Gastrocnemius medialis (tissue), 4 donors: Measurements from ENCODE around the gene NAAA. TPM values are rescaled to one million over a fixed set of nuclear protein-coding genes. Genes with fewer than 3 reads are reported as not detected.

Experiments used
- ATAC-seq, 2 donors: fragments of 150-250 bp; one replicate each; pipeline ENCODE4 v1.9.1; 2016
- DNase-seq, 2 donors: peaks; one replicate each; pipeline ENCODE4 v3.0.0-alpha.2; 2019
- H3K27ac ChIP-seq, 4 donors: fragments of 200-600 bp; sonication (generic); 1 replicate in 1 of 4; 2 replicates in 3 of 4; pipeline ENCODE4 v1.5.1; 2016 to 2018; ENCODE audit warnings: mild to moderate bottlenecking in 2 of 4, moderate library complexity in 1 of 4
- H3K27me3 ChIP-seq, 3 donors: fragments of 200-600 bp; sonication (generic) in 2 of 3; 1 replicate in 1 of 3; 2 replicates in 2 of 3; pipeline versions ENCODE4 v1.5.1 to v1.6.0; 2016 to 2019; ENCODE audit warnings: mild to moderate bottlenecking in 1 of 3, moderate library complexity in 1 of 3
- H3K36me3 ChIP-seq, 2 donors: fragments of 200-600 bp; sonication (generic) in 1 of 2; one replicate each; pipeline ENCODE4 v1.5.1; 2017 to 2018
- H3K4me1 ChIP-seq, 2 donors: fragments of 200-600 bp; sonication (generic) in 1 of 2; one replicate each; pipeline ENCODE4 v1.5.1; 2016 to 2017; ENCODE audit warnings: mild to moderate bottlenecking in 2 of 2
- H3K4me3 ChIP-seq, 4 donors: fragments of 200-600 bp; sonication (generic) in 3 of 4; 1 replicate in 1 of 4; 2 replicates in 3 of 4; pipeline ENCODE4 v1.5.1; 2016 to 2019; ENCODE audit warnings: mild to moderate bottlenecking in 2 of 4
- H3K9me3 ChIP-seq, 3 donors: fragments of 200-600 bp; sonication (generic) in 2 of 3; 1 replicate in 1 of 3; 2 replicates in 2 of 3; pipeline ENCODE4 v1.5.1; 2016 to 2019
- CTCF ChIP-seq, 5 experiments: fragments of 450-650 bp in 3 of 5; fragments of 200-600 bp in 2 of 5; sonication (generic) in 2 of 5; IDR thresholded peaks in 4 of 5; conservative IDR thresholded peaks in 1 of 5; 1 replicate in 4 of 5; 2 replicates in 1 of 5; pipeline ENCODE4 v1.5.1; 2016 to 2019; ENCODE audit warnings: antibody characterized with exemption in 5 of 5, mild to moderate bottlenecking in 3 of 5, moderate library complexity in 3 of 5
- POLR2A ChIP-seq, 2 donors: fragments of 450-650 bp; IDR thresholded peaks; one replicate each; pipeline ENCODE4 v1.6.1; 2017; ENCODE audit warnings: antibody characterized with exemption in 2 of 2, mild to moderate bottlenecking in 2 of 2, moderate library complexity in 2 of 2
- in situ Hi-C, 4 donors: fragments of 200-750 bp; cut with MboI; loops; one replicate each; pipeline versions ENCODE4 v1.15.0 to v1.8.0; 2017; ENCODE audit warnings: low sequenced_read_pairs in 4 of 4
- intact Hi-C: fragments of 100-400 bp; cut with DNase I; formaldehyde crosslinking; loops from one replicate; pipeline ENCODE4 v1.15.1; 2023; ENCODE audit warnings: low total_unique reads
- total RNA-seq, 4 donors: library from RNA; depleted of rRNA; stranded (reverse); fragments of >200 nt; gene quantifications; one replicate each; pipeline versions ENCODE4 v1.1.0 to v1.2.3, GENCODE V29; 2016

NAAA gene
- total RNA-seq, result 10 to 100 TPM; 18.5 to 69.8 (median 42.3) TPM

DNA sequence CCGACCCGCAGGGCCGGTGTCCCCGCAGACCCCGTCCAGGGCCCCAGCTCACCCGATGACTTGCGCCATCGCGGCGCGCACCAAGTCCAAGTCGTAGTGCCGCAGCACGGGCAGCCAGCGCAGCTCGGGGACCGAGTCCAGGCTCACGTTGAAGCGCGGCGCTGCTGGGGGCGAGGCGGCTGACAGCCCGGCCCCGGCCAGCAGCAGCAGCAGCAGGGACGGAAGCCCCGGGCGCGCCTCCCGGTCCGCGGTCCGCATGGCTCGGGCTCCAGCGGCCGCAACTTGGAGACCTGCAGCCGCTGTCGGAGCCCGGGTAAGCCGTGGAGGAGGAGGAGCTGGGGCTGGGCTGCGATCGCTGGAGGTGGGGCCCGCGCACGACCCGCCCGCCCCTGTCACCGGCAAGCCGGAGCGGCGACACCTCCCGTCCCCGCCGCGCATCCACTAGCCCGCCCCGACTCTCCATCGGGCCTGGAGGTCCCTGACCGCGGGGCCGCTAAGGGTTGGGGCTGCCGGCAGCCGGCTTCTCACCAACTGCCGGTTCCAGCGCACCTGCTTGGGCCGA, at the start of gene NAAA:
NAAA (minus strand) TSS at position 322 of the 562 bp plus-strand sequence; CDS start at position 258, 64 bp downstream.
- TF ChIP-seq CTCF (IDR thresholded peaks at IDR 0.05 in 4 of 5, conservative IDR thresholded peaks at IDR 0.05 in 1 of 5), result peak in 3 of 5 experiments; percentile 27 to 51 (median 44)
- TF ChIP-seq POLR2A (IDR thresholded peaks at IDR 0.05), result peak; percentile 20 to 30
- Histone ChIP-seq H3K27ac (peak within 1 kb of the TSS; percentile 72 to 88 (median 80)), H3K27me3 (no peaks in the 10 kb centered on the region), H3K36me3 (peaks cover 0 to 3% of the 10 kb centered on the region in 2 donors), H3K4me3 (peak within 1 kb of the TSS; percentile 77 to 92 (median 82)), H3K9me3 (no peaks in the 10 kb centered on the region), H3K4me1 (no peaks in the 10 kb centered on the region)
- peak; percentile 27 to 81 for DNase-seq
- peak; percentile 65 to 90 for ATAC-seq
- intact Hi-C loops (loop anchor here (2.0 to 10.0 kb wide), 3 partner anchors 50 to 426 kb away; partner anchors contain the start of genes RCHY1, SDAD1 and THAP6), in situ Hi-C loops (no loop called here)

DNA sequence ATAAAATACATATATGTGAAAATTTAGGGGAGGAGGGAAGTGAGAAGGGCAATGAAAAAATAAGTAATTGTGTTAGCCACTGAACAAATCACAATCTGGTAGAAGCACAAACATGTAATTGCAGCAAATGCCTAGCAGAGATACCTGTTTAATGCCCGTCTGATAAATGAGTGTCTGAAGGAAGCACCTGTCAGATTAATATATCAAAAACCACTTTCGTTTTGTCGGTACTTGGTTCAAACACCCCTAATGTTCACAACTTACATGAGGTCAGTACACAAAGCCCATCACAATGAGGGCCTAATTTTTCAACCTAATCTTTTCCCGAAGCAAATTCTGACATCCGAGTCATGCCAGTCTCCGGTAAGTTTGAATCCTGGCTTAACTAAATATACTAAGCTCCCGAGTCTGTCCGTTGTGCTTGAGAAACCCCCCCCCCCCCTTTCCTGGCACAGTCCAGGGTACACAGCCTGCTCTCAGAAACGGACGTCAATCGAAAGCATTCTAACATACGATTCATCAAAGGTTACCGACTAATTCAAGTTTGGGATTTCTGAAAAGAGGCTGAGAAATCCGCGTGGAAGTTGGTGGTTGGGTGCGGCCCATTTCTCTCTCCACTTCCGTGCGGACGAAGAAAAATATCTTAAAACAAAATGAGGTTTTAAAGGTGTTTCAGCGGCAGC, 49.2 kb upstream of the NAAA start:
- intact Hi-C loops (loop anchor here (1.0 to 5.0 kb wide), 5 partner anchors 49 to 262 kb away; partner anchors contain the start of genes FAM47E, NAAA and NUP54), in situ Hi-C loops (loop anchor here in 1 of 4 donors (5.0 kb wide), 1 partner anchor 77 kb away; no protein-coding TSS in a partner anchor)
- no peak for DNase-seq
- ATAC-seq, result peak in 1 of 2 donors; percentile 18
- no peaks in the 10 kb centered on the region for H3K27me3 ChIP-seq
- no peaks in the 10 kb centered on the region for H3K9me3 ChIP-seq
- H3K36me3 ChIP-seq, result no peaks in the 10 kb centered on the region
- peak overlapping the region; percentile 84 to 90 (median 87) for H3K27ac ChIP-seq
- H3K4me3 ChIP-seq, result peak overlapping the region; percentile 72 to 97 (median 88)
- peaks cover 19 to 21% of the 10 kb centered on the region in 2 donors for H3K4me1 ChIP-seq
- TF ChIP-seq CTCF (IDR thresholded peaks at IDR 0.05 in 4 of 5, conservative IDR thresholded peaks at IDR 0.05 in 1 of 5) (no peak), POLR2A (IDR thresholded peaks at IDR 0.05) (no peak)

- DNase-seq, result no peak
- no peaks in the 10 kb centered on the region for H3K9me3 ChIP-seq
- intact Hi-C loops (no loop called here), in situ Hi-C loops (no loop called here)
- no peak for ATAC-seq
- H3K4me1 ChIP-seq, result peaks cover 14 to 19% of the 10 kb centered on the region in 2 donors
- H3K27me3 ChIP-seq, result no peaks in the 10 kb centered on the region
- H3K27ac ChIP-seq, result no peak overlapping the region
- TF ChIP-seq POLR2A (IDR thresholded peaks at IDR 0.05) (no peak), CTCF (IDR thresholded peaks at IDR 0.05 in 4 of 5, conservative IDR thresholded peaks at IDR 0.05 in 1 of 5) (no peak)
- no peak overlapping the region for H3K4me3 ChIP-seq
- peaks cover 0 to 19% of the 10 kb centered on the region in 2 donors for H3K36me3 ChIP-seq
Observed at GRCh38 chr4:75985116-75985515, 44.3 kb upstream of the NAAA start.

DNA sequence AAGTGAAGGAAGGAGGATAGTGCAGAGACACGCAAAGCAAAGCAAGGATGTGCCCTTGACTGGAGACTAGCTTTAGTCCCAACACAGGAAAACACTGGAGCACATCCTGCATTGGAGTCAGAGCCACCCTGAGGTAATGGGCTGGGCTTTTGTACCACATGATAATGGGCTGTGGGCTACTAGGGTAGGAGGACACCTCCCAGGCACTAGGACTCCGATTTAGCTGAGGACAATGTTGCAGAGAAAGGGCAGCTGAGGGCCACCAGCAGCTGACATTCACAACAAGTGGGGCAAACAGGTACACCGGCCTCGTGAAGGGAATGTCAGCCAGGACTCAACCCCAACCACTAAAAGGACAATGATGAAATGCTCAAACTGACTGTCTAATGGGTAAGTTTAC, 39.8 kb upstream of the NAAA start:
- no peak for DNase-seq
- H3K9me3 ChIP-seq, result no peaks in the 10 kb centered on the region
- in situ Hi-C loops, result no loop called here
- intact Hi-C loops, result no loop called here
- peaks cover 0 to 52% of the 10 kb centered on the region in 2 donors for H3K36me3 ChIP-seq
- no peak for ATAC-seq
- no peaks in the 10 kb centered on the region for H3K27me3 ChIP-seq
- H3K27ac ChIP-seq, result no peak overlapping the region
- no peaks in the 10 kb centered on the region for H3K4me1 ChIP-seq
- H3K4me3 ChIP-seq, result no peak overlapping the region
- TF ChIP-seq CTCF (IDR thresholded peaks at IDR 0.05 in 4 of 5, conservative IDR thresholded peaks at IDR 0.05 in 1 of 5) (no peak), POLR2A (IDR thresholded peaks at IDR 0.05) (no peak)
